ENCODE measurements around the gene GPRIN3.
A peak's percentile ranks its signal among the peaks of the same experiment; 100 is the strongest.

The GPRIN3 gene

GRCh38 chr4:89298788-89299152 lies 8.8 kb downstream of the GPRIN3 start (continued):
- TF ChIP-seq ZBTB44 (tag by site-specific recombination; IDR thresholded peaks at IDR 0.05): peak; percentile 73

GRCh38 chr4:89298155-89298554 lies 9.4 kb downstream of the GPRIN3 start:
- CTCF ChIA-PET: interaction anchor here (0.6 kb wide), 1 partner anchor 19 kb away, joined by 4 read pairs; no protein-coding TSS in a partner anchor
- POLR2A ChIA-PET: no interaction called here
- no peak overlapping the region for H3K27ac ChIP-seq (ENCODE audit: extremely low read depth, low read depth, low read length)
- H3K4me3 ChIP-seq (ENCODE audit: low read depth, low read length): no peak overlapping the region
- H3K4me1 ChIP-seq (ENCODE audit: control insufficient read depth, insufficient read depth, low read length): peaks cover 5% of the 10 kb centered on the region
- TF ChIP-seq MZF1 (tag by site-specific recombination; IDR thresholded peaks at IDR 0.05; ENCODE audit: borderline replicate concordance) (no peak), ZFP3 (tag by site-specific recombination; IDR thresholded peaks at IDR 0.05; ENCODE audit: low read depth) (no peak), CTCF (tag by site-specific recombination; IDR thresholded peaks at IDR 0.05) (no peak), ZNF324 (tag by site-specific recombination; IDR thresholded peaks at IDR 0.05) (no peak), ZNF202 (tag by site-specific recombination; IDR thresholded peaks at IDR 0.05; ENCODE audit: borderline replicate concordance) (no peak), ZNF571 (tag by site-specific recombination; IDR thresholded peaks at IDR 0.05) (no peak), REPIN1 (tag by site-specific recombination; IDR thresholded peaks at IDR 0.05; ENCODE audit: low read depth) (no peak)
- H3K9me3 ChIP-seq (ENCODE audit: control insufficient read depth, insufficient read depth, low read depth, low read length): no peaks in the 10 kb centered on the region
- H3K36me3 ChIP-seq (ENCODE audit: control insufficient read depth in 2 of 2, insufficient read depth in 1 of 2, low read length in 2 of 2): no peaks in the 10 kb centered on the region

GRCh38 chr4:89296896-89297295 lies 10.7 kb downstream of the GPRIN3 start:
- no peak overlapping the region for H3K4me3 ChIP-seq (ENCODE audit: low read depth, low read length)
- POLR2A ChIA-PET: no interaction called here
- no peaks in the 10 kb centered on the region for H3K36me3 ChIP-seq (ENCODE audit: control insufficient read depth in 2 of 2, insufficient read depth in 1 of 2, low read length in 2 of 2)
- CTCF ChIA-PET: no interaction called here
- TF ChIP-seq ZNF416 (tag by site-specific recombination; IDR thresholded peaks at IDR 0.05) (no peak), BCL6B (tag by site-specific recombination; IDR thresholded peaks at IDR 0.05) (no peak), ZNF501 (tag by site-specific recombination; IDR thresholded peaks at IDR 0.05) (no peak), ZNF354C (tag by site-specific recombination; IDR thresholded peaks at IDR 0.05; ENCODE audit: borderline replicate concordance, low read depth) (no peak), KLF8 (tag by site-specific recombination; IDR thresholded peaks at IDR 0.05) (no peak), KLF10 (tag by site-specific recombination; IDR thresholded peaks at IDR 0.05) (no peak), SETDB1 (IDR thresholded peaks at IDR 0.05; ENCODE audit: insufficient read length, low read length) (no peak), ZBTB17 (tag by site-specific recombination; IDR thresholded peaks at IDR 0.05) (no peak), ZNF426 (tag by site-specific recombination; IDR thresholded peaks at IDR 0.05) (no peak), ZNF350 (tag by site-specific recombination; IDR thresholded peaks at IDR 0.05) (no peak), ZFP37 (tag by site-specific recombination; IDR thresholded peaks at IDR 0.05) (no peak), ZNF654 (tag by site-specific recombination; IDR thresholded peaks at IDR 0.05; ENCODE audit: low read depth) (no peak), ZNF239 (tag by site-specific recombination; IDR thresholded peaks at IDR 0.05) (no peak), ZNF423 (tag by site-specific recombination; IDR thresholded peaks at IDR 0.05) (no peak), PBX3 (CRISPR knock-in tag; IDR thresholded peaks at IDR 0.05) (no peak), TCF7L2 (IDR thresholded peaks at IDR 0.05; ENCODE audit: borderline replicate concordance, low read depth, low read length) (no peak), AEBP2 (tag by site-specific recombination; IDR thresholded peaks at IDR 0.05; ENCODE audit: borderline replicate concordance) (no peak), ZNF621 (tag by site-specific recombination; IDR thresholded peaks at IDR 0.05) (no peak), REPIN1 (tag by site-specific recombination; IDR thresholded peaks at IDR 0.05; ENCODE audit: low read depth) (no peak)
- H3K27ac ChIP-seq (ENCODE audit: extremely low read depth, low read depth, low read length): no peak overlapping the region
- peaks cover 5% of the 10 kb centered on the region; the same call in 1 of the 2 replicates for H3K4me1 ChIP-seq (ENCODE audit: control insufficient read depth, insufficient read depth, low read length)
- H3K9me3 ChIP-seq (ENCODE audit: control insufficient read depth, insufficient read depth, low read depth, low read length): no peaks in the 10 kb centered on the region

All from HEK293 (cell line).